ENCODE data around the gene ATP11C. TPM values are rescaled to one million over a fixed set of nuclear protein-coding genes. Genes with fewer than 3 reads are reported as not detected.
"Not testable (repeated sequence)": the region's sequence is repeated elsewhere in the genome, so short reads cannot be mapped to it uniquely, and the experiment has no call there.

ATP11C gene
- total RNA-seq, 1 donor from 2014 or later, result 48.5 TPM

DNA sequence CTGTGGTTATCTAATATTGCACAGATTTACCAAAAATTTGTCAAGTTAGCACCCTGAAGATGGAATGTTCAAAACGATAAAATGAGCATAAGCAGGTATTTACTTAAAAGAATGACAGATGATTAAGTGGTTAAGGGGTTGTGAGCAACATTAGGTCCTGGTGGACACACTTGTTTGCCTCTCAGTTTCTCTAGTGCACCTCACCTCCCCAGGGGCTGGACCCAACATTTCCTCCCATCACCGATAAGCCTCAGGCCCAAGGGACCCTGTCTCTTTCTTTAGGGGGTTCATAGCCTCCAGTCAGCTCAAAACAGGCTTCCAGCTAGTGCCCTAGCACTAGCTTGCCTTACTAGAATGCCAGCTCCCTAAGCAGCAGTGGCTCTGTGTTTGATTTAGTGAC lies 88.0 kb downstream of the ATP11C start:
- Mint-ChIP-seq H3K4me1 (ENCODE audit: unreplicated experiment) (peaks cover 7% of the 10 kb centered on the region), H3K4me3 (ENCODE audit: unreplicated experiment) (no peak overlapping the region), H3K36me3 (ENCODE audit: low read depth, unreplicated experiment) (peaks cover 1% of the 10 kb centered on the region), H3K9me3 (ENCODE audit: unreplicated experiment) (no peaks in the 10 kb centered on the region), H3K27me3 (ENCODE audit: unreplicated experiment) (no peaks in the 10 kb centered on the region), H3K27ac (ENCODE audit: unreplicated experiment) (no peak overlapping the region)
- DNase-seq (ENCODE audit: low spot score), result no peak
- TF ChIP-seq CTCF (IDR thresholded peaks at IDR 0.05; ENCODE audit: unreplicated experiment), result no peak

- DNase-seq (ENCODE audit: low spot score), result no peak
- TF ChIP-seq CTCF (IDR thresholded peaks at IDR 0.05; ENCODE audit: unreplicated experiment), result no peak
- peaks cover 4% of the 10 kb centered on the region for H3K36me3 Mint-ChIP-seq (ENCODE audit: low read depth, unreplicated experiment)
Observed at GRCh38 chrX:139844163-139844562, 88.7 kb downstream of the ATP11C start.

GRCh38 chrX:139842326-139843185 lies 90.3 kb downstream of the ATP11C start:
- H3K27me3 Mint-ChIP-seq (ENCODE audit: unreplicated experiment), result no peaks in the 10 kb centered on the region
- peaks cover 7% of the 10 kb centered on the region for H3K4me1 Mint-ChIP-seq (ENCODE audit: unreplicated experiment)
- no peak for TF ChIP-seq CTCF (IDR thresholded peaks at IDR 0.05; ENCODE audit: unreplicated experiment)
- H3K36me3 Mint-ChIP-seq (ENCODE audit: low read depth, unreplicated experiment), result peaks cover 4% of the 10 kb centered on the region
- DNase-seq (ENCODE audit: low spot score), result no peak
- H3K27ac Mint-ChIP-seq (ENCODE audit: unreplicated experiment), result no peak overlapping the region
- H3K4me3 Mint-ChIP-seq (ENCODE audit: unreplicated experiment), result no peak overlapping the region
- H3K9me3 Mint-ChIP-seq (ENCODE audit: unreplicated experiment), result no peaks in the 10 kb centered on the region

More at GRCh38 chrX:139844163-139844562, 88.7 kb downstream of the ATP11C start:
- peaks cover 7% of the 10 kb centered on the region for H3K4me1 Mint-ChIP-seq (ENCODE audit: unreplicated experiment)
- H3K4me3 Mint-ChIP-seq (ENCODE audit: unreplicated experiment), result no peak overlapping the region
- H3K9me3 Mint-ChIP-seq (ENCODE audit: unreplicated experiment), result no peaks in the 10 kb centered on the region
- no peaks in the 10 kb centered on the region for H3K27me3 Mint-ChIP-seq (ENCODE audit: unreplicated experiment)
- peak overlapping the region; percentile 22 for H3K27ac Mint-ChIP-seq (ENCODE audit: unreplicated experiment)

- not testable (repeated sequence) for H3K4me1 Mint-ChIP-seq (ENCODE audit: unreplicated experiment); H3K27ac Mint-ChIP-seq (ENCODE audit: unreplicated experiment); H3K27me3 Mint-ChIP-seq (ENCODE audit: unreplicated experiment); H3K36me3 Mint-ChIP-seq (ENCODE audit: low read depth, unreplicated experiment); H3K4me3 Mint-ChIP-seq (ENCODE audit: unreplicated experiment); DNase-seq (ENCODE audit: low spot score); H3K9me3 Mint-ChIP-seq (ENCODE audit: unreplicated experiment)
Observed at GRCh38 chrX:139836335-139836734, 96.5 kb downstream of the ATP11C start.

GRCh38 chrX:139834879-139835278 lies 98.0 kb downstream of the ATP11C start:
- no peaks in the 10 kb centered on the region for H3K27me3 Mint-ChIP-seq (ENCODE audit: unreplicated experiment)
- no peaks in the 10 kb centered on the region for H3K9me3 Mint-ChIP-seq (ENCODE audit: unreplicated experiment)
- H3K4me3 Mint-ChIP-seq (ENCODE audit: unreplicated experiment), result no peak overlapping the region
- TF ChIP-seq CTCF (IDR thresholded peaks at IDR 0.05; ENCODE audit: unreplicated experiment), result no peak
- peaks cover 10% of the 10 kb centered on the region for H3K4me1 Mint-ChIP-seq (ENCODE audit: unreplicated experiment)
- H3K36me3 Mint-ChIP-seq (ENCODE audit: low read depth, unreplicated experiment), result peaks cover 3% of the 10 kb centered on the region
- H3K27ac Mint-ChIP-seq (ENCODE audit: unreplicated experiment), result no peak overlapping the region
- no peak for DNase-seq (ENCODE audit: low spot score)
